Measurements from ENCODE around the gene AKT3.
A peak's percentile ranks its signal among the peaks of the same experiment; 100 is the strongest.

Gene AKT3

DNA sequence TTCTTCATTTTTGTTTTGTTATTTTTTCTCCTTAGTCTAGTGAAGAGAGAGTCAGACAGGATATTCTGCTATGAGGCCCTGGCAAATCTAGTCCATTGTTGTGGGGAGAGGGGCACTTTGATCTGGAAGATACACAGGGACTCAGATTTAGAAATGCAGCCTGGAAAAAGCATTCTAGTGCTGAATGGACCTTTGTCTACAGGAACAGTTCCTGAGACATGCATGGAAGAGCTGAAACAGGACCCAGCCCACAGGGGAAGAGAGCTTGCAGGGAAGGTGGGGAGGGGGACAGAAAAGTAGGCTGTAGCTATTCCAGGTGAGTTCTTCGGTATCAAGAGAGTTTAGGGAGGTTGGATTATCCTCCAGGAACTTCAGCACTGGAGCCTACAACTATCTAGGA is 98.5 kb downstream of the AKT3 start:
- no peak for DNase-seq
- Histone ChIP-seq H3K27ac (no peak overlapping the region), H3K36me3 (no peaks in the 10 kb centered on the region), H3K9me3 (ENCODE audit: severe bottlenecking) (no peaks in the 10 kb centered on the region), H3K27me3 (ENCODE audit: insufficient read depth, low read depth, severe bottlenecking) (no peaks in the 10 kb centered on the region), H3K4me3 (ENCODE audit: low read depth, low read length) (no peak overlapping the region)
- TF ChIP-seq, protein P1, sequence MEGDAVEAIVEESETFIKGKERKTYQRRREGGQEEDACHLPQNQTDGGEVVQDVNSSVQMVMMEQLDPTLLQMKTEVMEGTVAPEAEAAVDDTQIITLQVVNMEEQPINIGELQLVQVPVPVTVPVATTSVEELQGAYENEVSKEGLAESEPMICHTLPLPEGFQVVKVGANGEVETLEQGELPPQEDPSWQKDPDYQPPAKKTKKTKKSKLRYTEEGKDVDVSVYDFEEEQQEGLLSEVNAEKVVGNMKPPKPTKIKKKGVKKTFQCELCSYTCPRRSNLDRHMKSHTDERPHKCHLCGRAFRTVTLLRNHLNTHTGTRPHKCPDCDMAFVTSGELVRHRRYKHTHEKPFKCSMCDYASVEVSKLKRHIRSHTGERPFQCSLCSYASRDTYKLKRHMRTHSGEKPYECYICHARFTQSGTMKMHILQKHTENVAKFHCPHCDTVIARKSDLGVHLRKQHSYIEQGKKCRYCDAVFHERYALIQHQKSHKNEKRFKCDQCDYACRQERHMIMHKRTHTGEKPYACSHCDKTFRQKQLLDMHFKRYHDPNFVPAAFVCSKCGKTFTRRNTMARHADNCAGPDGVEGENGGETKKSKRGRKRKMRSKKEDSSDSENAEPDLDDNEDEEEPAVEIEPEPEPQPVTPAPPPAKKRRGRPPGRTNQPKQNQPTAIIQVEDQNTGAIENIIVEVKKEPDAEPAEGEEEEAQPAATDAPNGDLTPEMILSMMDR (IDR thresholded peaks at IDR 0.05; ENCODE audit: low read depth, low read length) = no peak

DNA sequence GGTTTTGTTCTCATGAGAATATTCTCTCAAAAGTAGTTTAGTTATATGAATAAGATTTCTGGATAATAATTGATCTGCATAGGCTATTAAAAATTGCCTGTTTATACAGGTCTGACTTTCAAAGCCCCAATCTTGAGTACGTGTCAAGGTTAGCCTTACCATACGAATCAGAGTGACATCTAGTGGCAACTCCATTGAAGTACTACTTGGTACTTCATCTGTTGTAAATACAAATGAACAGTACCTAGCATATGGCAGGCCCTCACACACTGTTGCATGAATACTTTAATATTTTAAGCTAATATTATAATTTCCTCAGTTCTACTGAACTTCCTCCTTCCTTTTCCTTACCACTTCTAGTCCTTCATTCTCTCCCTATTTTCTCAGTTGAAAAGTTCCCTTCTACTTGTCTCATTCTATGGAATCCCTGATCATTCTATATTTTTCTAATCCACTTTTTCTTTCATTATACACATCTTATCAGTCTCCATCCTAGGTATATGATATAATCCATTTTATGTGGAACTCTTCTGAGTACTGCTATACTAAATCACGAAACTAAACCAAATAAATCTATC is 101.2 kb downstream of the AKT3 start:
- Histone ChIP-seq H3K27me3 (ENCODE audit: insufficient read depth, low read depth, severe bottlenecking) (no peaks in the 10 kb centered on the region), H3K4me3 (ENCODE audit: low read depth, low read length) (no peak overlapping the region), H3K36me3 (no peaks in the 10 kb centered on the region), H3K9me3 (ENCODE audit: severe bottlenecking) (no peaks in the 10 kb centered on the region), H3K27ac (no peak overlapping the region)
- TF ChIP-seq, protein P1 (IDR thresholded peaks at IDR 0.05; ENCODE audit: low read depth, low read length) = peak; percentile 66
- peak; percentile 38 for DNase-seq

DNA sequence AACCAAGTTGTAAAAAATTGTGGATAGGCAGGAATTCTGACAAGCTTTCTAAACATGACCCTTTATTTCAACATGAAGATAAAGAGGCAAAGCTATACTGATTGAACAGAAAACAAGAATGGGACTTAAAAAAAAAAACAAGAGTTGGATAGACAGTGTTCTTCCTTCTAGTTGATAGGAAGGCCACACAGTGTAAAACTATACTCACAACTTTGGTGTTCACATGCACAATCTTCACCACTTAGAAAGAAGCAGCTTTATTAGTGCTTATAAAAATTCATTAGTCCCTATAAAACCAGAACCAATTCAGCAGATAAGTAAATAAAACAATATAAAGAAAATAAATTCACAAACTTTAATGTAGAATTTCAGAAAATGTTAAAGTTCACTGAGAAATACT is 101.8 kb downstream of the AKT3 start:
- H3K27ac ChIP-seq = no peak overlapping the region
- TF ChIP-seq, protein P1 (IDR thresholded peaks at IDR 0.05; ENCODE audit: low read depth, low read length) = no peak
- no peaks in the 10 kb centered on the region for H3K9me3 ChIP-seq (ENCODE audit: severe bottlenecking)
- H3K36me3 ChIP-seq = no peaks in the 10 kb centered on the region
- no peak for DNase-seq
- H3K27me3 ChIP-seq (ENCODE audit: insufficient read depth, low read depth, severe bottlenecking) = no peaks in the 10 kb centered on the region
- H3K4me3 ChIP-seq (ENCODE audit: low read depth, low read length) = no peak overlapping the region

DNA sequence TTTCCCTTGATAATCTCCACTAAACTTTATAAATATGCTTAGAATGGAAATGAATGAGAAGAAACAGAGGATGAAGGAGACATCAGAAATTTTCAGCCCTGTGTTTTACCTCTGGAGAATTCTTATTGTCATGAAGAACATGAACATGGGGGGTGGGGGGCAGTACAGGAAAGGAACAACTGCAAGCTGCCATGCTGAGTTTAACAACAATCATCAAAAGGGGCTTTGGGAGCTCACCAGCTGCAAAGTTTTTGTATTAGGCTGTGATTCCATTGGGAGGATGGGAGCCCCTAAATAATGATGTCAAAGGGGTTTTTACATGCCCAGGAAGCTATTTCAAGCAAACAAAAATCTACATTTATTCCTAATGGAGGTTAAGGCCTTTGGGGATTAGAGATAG is 103.3 kb downstream of the AKT3 start:
- Histone ChIP-seq H3K36me3 (no peaks in the 10 kb centered on the region), H3K9me3 (ENCODE audit: severe bottlenecking) (no peaks in the 10 kb centered on the region), H3K4me3 (ENCODE audit: low read depth, low read length) (no peak overlapping the region), H3K27ac (no peak overlapping the region), H3K27me3 (ENCODE audit: insufficient read depth, low read depth, severe bottlenecking) (no peaks in the 10 kb centered on the region)
- TF ChIP-seq, protein P1 (IDR thresholded peaks at IDR 0.05; ENCODE audit: low read depth, low read length) = no peak
- no peak for DNase-seq

DNA sequence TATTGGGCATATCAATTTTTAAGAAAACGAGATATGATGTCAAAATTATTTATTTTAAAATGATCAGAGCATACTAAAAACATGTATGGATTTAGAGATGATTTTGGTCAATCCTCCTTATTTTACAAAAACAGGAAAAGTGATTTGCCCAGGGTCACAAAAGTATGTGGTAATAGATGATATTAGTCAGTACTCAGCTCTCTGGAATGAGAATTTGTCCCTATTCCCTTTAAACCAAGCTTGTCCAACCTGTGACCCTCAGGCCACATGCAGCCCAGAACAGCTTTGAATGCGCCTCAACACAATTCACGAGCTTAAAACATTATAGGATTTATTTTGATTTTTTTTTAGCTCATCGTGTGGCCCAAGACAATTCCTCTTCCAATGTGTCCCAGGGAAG is 104.7 kb downstream of the AKT3 start:
- H3K27ac ChIP-seq = no peak overlapping the region
- no peaks in the 10 kb centered on the region for H3K27me3 ChIP-seq (ENCODE audit: insufficient read depth, low read depth, severe bottlenecking)
- DNase-seq = no peak
- TF ChIP-seq, protein P1 (IDR thresholded peaks at IDR 0.05; ENCODE audit: low read depth, low read length) = no peak
- H3K36me3 ChIP-seq = no peaks in the 10 kb centered on the region
- H3K9me3 ChIP-seq (ENCODE audit: severe bottlenecking) = no peaks in the 10 kb centered on the region
- no peak overlapping the region for H3K4me3 ChIP-seq (ENCODE audit: low read depth, low read length)

DNA sequence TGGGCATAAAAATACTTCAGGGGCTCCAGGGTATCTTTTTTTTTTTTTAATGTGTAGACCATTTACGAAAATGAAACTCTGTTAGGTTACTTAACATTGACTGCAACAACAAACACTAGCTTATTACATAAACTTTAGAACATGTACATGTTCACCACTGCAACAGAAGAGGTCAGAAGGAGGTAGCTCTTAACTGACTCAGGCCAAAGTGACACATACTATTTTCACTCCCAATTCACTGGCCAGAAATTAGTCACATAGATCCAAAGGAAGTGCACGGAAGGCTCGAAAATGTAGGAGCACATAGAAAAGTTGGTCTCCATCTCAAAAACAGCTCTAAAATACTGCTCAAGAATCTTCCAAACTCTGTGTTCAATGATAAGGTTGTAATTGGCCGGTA is 107.2 kb downstream of the AKT3 start:
- Histone ChIP-seq H3K9me3 (ENCODE audit: severe bottlenecking) (no peaks in the 10 kb centered on the region), H3K27me3 (ENCODE audit: insufficient read depth, low read depth, severe bottlenecking) (no peaks in the 10 kb centered on the region), H3K36me3 (no peaks in the 10 kb centered on the region), H3K4me3 (ENCODE audit: low read depth, low read length) (no peak overlapping the region), H3K27ac (no peak overlapping the region)
- DNase-seq = no peak
- TF ChIP-seq, protein P1 (IDR thresholded peaks at IDR 0.05; ENCODE audit: low read depth, low read length) = no peak
